Gastrocnemius medialis (tissue), 4 donors: ENCODE results near the gene PTGDS.

Experiments
- CTCF ChIP-seq, 5 experiments: fragments of 450-650 bp in 3 of 5; fragments of 200-600 bp in 2 of 5; sonication (generic) in 2 of 5; IDR thresholded peaks in 4 of 5; conservative IDR thresholded peaks in 1 of 5; 1 replicate in 4 of 5; 2 replicates in 1 of 5; pipeline ENCODE4 v1.5.1; 2016 to 2019; ENCODE audit warnings: antibody characterized with exemption in 5 of 5, mild to moderate bottlenecking in 3 of 5, moderate library complexity in 3 of 5
- POLR2A ChIP-seq, 2 donors: fragments of 450-650 bp; IDR thresholded peaks; one replicate each; pipeline ENCODE4 v1.6.1; 2017; ENCODE audit warnings: antibody characterized with exemption in 2 of 2, mild to moderate bottlenecking in 2 of 2, moderate library complexity in 2 of 2

- TF ChIP-seq CTCF (IDR thresholded peaks at IDR 0.05 in 4 of 5, conservative IDR thresholded peaks at IDR 0.05 in 1 of 5) (no peak), POLR2A (IDR thresholded peaks at IDR 0.05) (no peak)
These were observed 8.2 kb upstream of the PTGDS start for GRCh38 chr9:136969150-136969549.
